ENCODE measurements around the gene FST.
A peak's percentile ranks its signal among the peaks of the same experiment; 100 is the strongest.

The FST gene

GRCh38 chr5:53480416-53481158 lies at the start of gene FST:
FST (plus strand) TSS chr5:53480629; CDS start chr5:53480792, 163 bp downstream.
- no peak for ATAC-seq
- peak; percentile 24 for DNase-seq

- no peak for DNase-seq
- no peak for ATAC-seq
Observed at GRCh38 chr5:53431665-53432064, 48.8 kb upstream of the FST start.

- no peak for DNase-seq
- no peak for ATAC-seq
Observed at GRCh38 chr5:53433026-53433425, 47.4 kb upstream of the FST start.

- no peak for DNase-seq
- ATAC-seq: no peak
Observed at GRCh38 chr5:53434541-53434940, 45.9 kb upstream of the FST start.

GRCh38 chr5:53436480-53437191 lies 43.8 kb upstream of the FST start:
- ATAC-seq (no peak), DNase-seq (no peak)

- DNase-seq (no peak), ATAC-seq (no peak)
Observed at GRCh38 chr5:53438079-53438478, 42.4 kb upstream of the FST start.

GRCh38 chr5:53438486-53439472 lies 41.6 kb upstream of the FST start:
- ATAC-seq: no peak
- DNase-seq: no peak

GRCh38 chr5:53442961-53443360 lies 37.5 kb upstream of the FST start:
- DNase-seq (no peak), ATAC-seq (no peak)

- no peak for DNase-seq
- no peak for ATAC-seq
Observed at GRCh38 chr5:53445569-53445968, 34.9 kb upstream of the FST start.

GRCh38 chr5:53446908-53447307 lies 33.5 kb upstream of the FST start:
- ATAC-seq (no peak), DNase-seq (no peak)

GRCh38 chr5:53448851-53449250 lies 31.6 kb upstream of the FST start:
- DNase-seq (no peak), ATAC-seq (no peak)

- ATAC-seq (no peak), DNase-seq (no peak)
Observed at GRCh38 chr5:53453898-53454718, 26.3 kb upstream of the FST start.

GRCh38 chr5:53454719-53455000 lies 25.8 kb upstream of the FST start:
- ATAC-seq (no peak), DNase-seq (no peak)

GRCh38 chr5:53456366-53456765 lies 24.1 kb upstream of the FST start:
- DNase-seq: no peak
- ATAC-seq: no peak

GRCh38 chr5:53463909-53464621 lies 16.4 kb upstream of the FST start:
- DNase-seq: no peak
- no peak for ATAC-seq

GRCh38 chr5:53464722-53465121 lies 15.7 kb upstream of the FST start:
- ATAC-seq: no peak

GRCh38 chr5:53469946-53470687 lies 10.3 kb upstream of the FST start:
- ATAC-seq: no peak

More at GRCh38 chr5:53464722-53465121, 15.7 kb upstream of the FST start:
- no peak for DNase-seq

GRCh38 chr5:53472279-53472678 lies 8.2 kb upstream of the FST start:
- ATAC-seq (no peak), DNase-seq (no peak)

More at GRCh38 chr5:53469946-53470687, 10.3 kb upstream of the FST start:
- no peak for DNase-seq

- no peak for DNase-seq
Observed at GRCh38 chr5:53472720-53473510, 7.5 kb upstream of the FST start.

GRCh38 chr5:53473633-53474032 lies 6.8 kb upstream of the FST start:
- DNase-seq (no peak), ATAC-seq (no peak)

More at GRCh38 chr5:53472720-53473510, 7.5 kb upstream of the FST start:
- ATAC-seq: no peak

Data from stimulated activated naive CD8-positive, alpha-beta T cell treated with anti-CD3 and anti-CD28 coated beads, Interleukin-15, Interleukin-2, amounts not matched to agents 100 U/mL and 50 U/mL, for 24 hours (primary cell).